Spleen (tissue), 11 donors: Measurements from ENCODE around the gene RRP1B. TPM values are rescaled to one million over a fixed set of nuclear protein-coding genes. Genes with fewer than 3 reads are reported as not detected.
"Not testable (repeated sequence)": the region's sequence is repeated elsewhere in the genome, so short reads cannot be mapped to it uniquely, and the experiment has no call there.

Experiments
- DNase-seq: peaks from one replicate; pipeline ENCODE4 v3.0.0-alpha.2; 2020
- H3K27ac ChIP-seq, 8 donors: fragments of 200-600 bp; sonication (generic) in 7 of 8; 1 replicate in 4 of 8; 2 replicates in 4 of 8; pipeline versions ENCODE4 v1.5.0 to v1.8.0; 2016 to 2021; ENCODE audit warnings: inconsistent platforms in 4 of 8, mild to moderate bottlenecking in 4 of 8, moderate library complexity in 1 of 8
- H3K27me3 ChIP-seq, 7 donors: fragments of 200-600 bp; sonication (generic) in 6 of 7; replicated peaks in 1 of 7; 1 replicate in 4 of 7; 2 replicates in 3 of 7; pipeline versions ENCODE4 v1.5.0 to v1.8.0; 2016 to 2021; ENCODE audit warnings: inconsistent platforms in 3 of 7, mild to moderate bottlenecking in 1 of 7
- H3K36me3 ChIP-seq, 6 donors: fragments of 200-600 bp; sonication (generic) in 5 of 6; 1 replicate in 4 of 6; 2 replicates in 2 of 6; pipeline versions ENCODE4 v1.5.0 to v1.8.0; 2016 to 2021; ENCODE audit warnings: inconsistent platforms in 2 of 6
- H3K4me1 ChIP-seq, 6 donors: fragments of 200-600 bp; sonication (generic) in 5 of 6; 1 replicate in 3 of 6; 2 replicates in 3 of 6; pipeline versions ENCODE4 v1.5.0 to v1.8.0; 2016 to 2021; ENCODE audit warnings: inconsistent platforms in 3 of 6
- H3K4me3 ChIP-seq, 8 donors: fragments of 200-600 bp; sonication (generic) in 7 of 8; 1 replicate in 4 of 8; 2 replicates in 4 of 8; pipeline versions ENCODE4 v1.5.0 to v1.8.0; 2016 to 2021; ENCODE audit warnings: inconsistent platforms in 4 of 8, mild to moderate bottlenecking in 4 of 8, moderate library complexity in 2 of 8
- H3K9me3 ChIP-seq, 8 donors: fragments of 200-600 bp; sonication (generic) in 7 of 8; 1 replicate in 4 of 8; 2 replicates in 4 of 8; pipeline versions ENCODE4 v1.5.0 to v1.8.0; 2016 to 2021; ENCODE audit warnings: inconsistent platforms in 4 of 8
- POLR2A ChIP-seq, 3 donors: fragments of 450-650 bp; IDR thresholded peaks; one replicate each; pipeline ENCODE4 v1.5.1; 2017; ENCODE audit warnings: antibody characterized with exemption in 3 of 3, mild to moderate bottlenecking in 1 of 3
- POLR2AphosphoS5 ChIP-seq, 3 donors: sonication (generic); formaldehyde crosslinking; IDR thresholded peaks; one replicate each; pipeline ENCODE4 v1.5.1; 2017; ENCODE audit warnings: antibody characterized with exemption in 3 of 3
- WGBS, 5 donors: extraction: QIAGEN DNeasy Blood & Tissue Kit in 3 of 5; methylation state at CpG; one replicate each; pipeline versions ENCODE4 v1.1.5 to v1.1.7; 2013 to 2018; 5-methylcytosine and 5-hydroxymethylcytosine counted together
- intact Hi-C: fragments of 100-400 bp; cut with DNase I; formaldehyde crosslinking; loops from one replicate; pipeline ENCODE4 v1.15.0; 2023; ENCODE audit warnings: low total_unique reads
- polyA plus RNA-seq, 3 donors: library from polyadenylated mRNA; stranded (reverse); fragments of 200-250 nt; gene quantifications; one replicate each; pipeline ENCODE4 v1.2.1, GENCODE V29; 2013
- total RNA-seq, 7 donors: library from RNA; depleted of rRNA in 3 of 7; stranded (reverse); fragments of >200 nt in 3 of 7; fragmentation: NEBNext Ultra II Directional in 4 of 7; extraction: Animal tissue kit (Norgen Biotek cat#: 25700) in 4 of 7; gene quantifications; one replicate each; pipeline versions ENCODE4 v1.1.0 to v1.2.1, GENCODE V29; 2016 to 2021
- TF ChIP-seq, protein P1 (sequence below), 11 experiments: fragments of 200-600 bp in 7 of 11; fragments of 450-650 bp in 4 of 11; sonication (generic) in 4 of 11; IDR thresholded peaks in 8 of 11; conservative IDR thresholded peaks in 3 of 11; 1 replicate in 7 of 11; 2 replicates in 4 of 11; pipeline versions ENCODE4 v1.4.0 to v1.8.0; 2016 to 2021; ENCODE audit warnings: antibody characterized with exemption in 11 of 11, inconsistent platforms in 4 of 11, mild to moderate bottlenecking in 1 of 11
- donor health status: healthy with polysubstance abuse.
- donor health status: DM: no; HTN: no; CAD: no; lungs with moderate emphysema.
- donor health status: DM: no; HTN: no; CAD: no.
- donor health status: Bipolar disorder and iron deficiency.
- donor health status: healthy.
- donor health status: DM: no; HTN: no; CAD: no.
- donor health status: DM: yes; HTN: yes; CAD: no.

The RRP1B gene
- total and polyA plus RNA-seq, 10 donors, result 7.9 to 28.9 (median 25.4) TPM

DNA sequence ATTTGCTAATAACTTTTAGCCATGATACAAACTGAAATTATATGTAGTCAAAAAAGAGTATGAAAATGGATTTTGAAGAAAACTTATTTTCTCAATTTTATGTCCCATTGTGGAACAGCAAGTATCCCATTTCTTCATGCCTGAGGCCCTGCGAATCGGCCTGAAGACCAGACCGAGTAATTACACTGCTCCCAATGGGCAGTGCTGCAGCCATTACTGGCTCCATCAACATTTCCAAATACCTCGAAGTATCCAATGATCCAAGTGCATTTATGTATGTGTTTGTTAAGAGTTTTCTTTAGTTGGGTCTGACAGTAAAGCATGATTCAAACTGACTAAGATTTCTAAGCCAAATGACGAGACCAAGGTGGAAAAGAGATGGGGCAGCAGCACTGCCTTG, 44.5 kb upstream of the RRP1B start:
- Histone ChIP-seq H3K36me3 (no peaks in the 10 kb centered on the region), H3K4me1 (peaks cover 0 to 6% (median 0%) of the 10 kb centered on the region in 6 donors), H3K27ac (no peak overlapping the region), H3K27me3 (no peaks in the 10 kb centered on the region), H3K4me3 (no peak overlapping the region), H3K9me3 (peaks cover 0 to 8% (median 4%) of the 10 kb centered on the region in 8 donors)
- no peak for DNase-seq
- intact Hi-C loops, result no loop called here
- 91 to 94% (median 93%) methylated on average over 5 of the region's 5 CpGs for WGBS, 5 donors
- TF ChIP-seq POLR2AphosphoS5 (IDR thresholded peaks at IDR 0.05), result no peak
- TF ChIP-seq, protein P1, sequence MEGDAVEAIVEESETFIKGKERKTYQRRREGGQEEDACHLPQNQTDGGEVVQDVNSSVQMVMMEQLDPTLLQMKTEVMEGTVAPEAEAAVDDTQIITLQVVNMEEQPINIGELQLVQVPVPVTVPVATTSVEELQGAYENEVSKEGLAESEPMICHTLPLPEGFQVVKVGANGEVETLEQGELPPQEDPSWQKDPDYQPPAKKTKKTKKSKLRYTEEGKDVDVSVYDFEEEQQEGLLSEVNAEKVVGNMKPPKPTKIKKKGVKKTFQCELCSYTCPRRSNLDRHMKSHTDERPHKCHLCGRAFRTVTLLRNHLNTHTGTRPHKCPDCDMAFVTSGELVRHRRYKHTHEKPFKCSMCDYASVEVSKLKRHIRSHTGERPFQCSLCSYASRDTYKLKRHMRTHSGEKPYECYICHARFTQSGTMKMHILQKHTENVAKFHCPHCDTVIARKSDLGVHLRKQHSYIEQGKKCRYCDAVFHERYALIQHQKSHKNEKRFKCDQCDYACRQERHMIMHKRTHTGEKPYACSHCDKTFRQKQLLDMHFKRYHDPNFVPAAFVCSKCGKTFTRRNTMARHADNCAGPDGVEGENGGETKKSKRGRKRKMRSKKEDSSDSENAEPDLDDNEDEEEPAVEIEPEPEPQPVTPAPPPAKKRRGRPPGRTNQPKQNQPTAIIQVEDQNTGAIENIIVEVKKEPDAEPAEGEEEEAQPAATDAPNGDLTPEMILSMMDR (IDR thresholded peaks at IDR 0.05 in 8 of 11, conservative IDR thresholded peaks at IDR 0.05 in 3 of 11), result no peak
- no peak for TF ChIP-seq POLR2A (IDR thresholded peaks at IDR 0.05)

DNA sequence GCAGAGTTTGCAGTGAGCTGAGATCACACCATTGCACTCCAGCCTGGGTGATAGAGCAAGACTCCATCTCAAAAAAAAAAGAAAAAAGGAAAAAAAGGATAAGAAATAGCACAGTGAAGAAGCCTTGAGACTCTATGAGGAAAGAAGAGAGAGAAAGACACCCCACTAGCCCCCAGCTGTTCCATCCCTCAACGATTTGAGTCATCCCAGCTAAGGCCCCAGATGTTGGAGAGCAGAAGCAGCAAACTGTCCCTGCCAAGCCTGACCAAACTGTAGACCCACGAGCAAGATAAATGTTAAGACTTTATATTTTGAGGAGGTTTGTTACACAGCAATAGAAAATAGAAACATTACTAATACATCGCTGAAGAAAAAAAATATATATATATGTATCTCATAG, 42.5 kb upstream of the RRP1B start:
- H3K4me3 ChIP-seq, H3K36me3 ChIP-seq, intact Hi-C loops, H3K4me1 ChIP-seq, DNase-seq, H3K27ac ChIP-seq, H3K27me3 ChIP-seq: not testable (repeated sequence)
- 77 to 92% (median 89%) methylated on average over 3 of the region's 3 CpGs for WGBS, 5 donors
- peaks cover 0 to 22% (median 19%) of the 10 kb centered on the region in 8 donors for H3K9me3 ChIP-seq

DNA sequence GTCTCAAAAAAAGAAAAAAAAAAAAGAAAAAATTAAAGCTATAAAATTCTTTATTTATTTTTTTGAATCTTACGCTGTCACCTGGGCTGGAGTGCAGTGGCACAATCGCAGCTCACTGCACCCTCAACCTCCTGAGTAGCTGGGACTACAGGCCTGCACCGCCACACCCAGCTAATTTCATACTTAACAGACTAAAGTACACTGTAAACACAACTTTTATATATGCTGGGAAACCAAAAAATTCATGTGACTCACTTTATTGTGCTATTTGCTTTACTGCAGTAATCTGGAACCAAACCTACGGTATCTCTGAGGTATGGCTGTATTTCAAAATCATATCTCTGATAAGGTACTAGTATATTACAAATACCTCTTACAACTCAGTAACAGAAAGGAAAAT, 40.4 kb upstream of the RRP1B start:
- Histone ChIP-seq H3K4me3 (no peak overlapping the region), H3K4me1 (peaks cover 0 to 3% (median 0%) of the 10 kb centered on the region in 6 donors), H3K9me3 (peaks cover 0 to 22% (median 19%) of the 10 kb centered on the region in 8 donors), H3K27ac (no peak overlapping the region), H3K27me3 (no peaks in the 10 kb centered on the region), H3K36me3 (no peaks in the 10 kb centered on the region)
- TF ChIP-seq POLR2A (IDR thresholded peaks at IDR 0.05), result no peak
- intact Hi-C loops, result no loop called here
- DNase-seq, result no peak
- 96 to 98% (median 96%) methylated on average over 4 of the region's 4 CpGs for WGBS, 5 donors

- Histone ChIP-seq H3K36me3 (no peaks in the 10 kb centered on the region), H3K4me3 (no peak overlapping the region), H3K27me3 (no peaks in the 10 kb centered on the region), H3K9me3 (peaks cover 0 to 22% (median 19%) of the 10 kb centered on the region in 8 donors), H3K27ac (no peak overlapping the region), H3K4me1 (peaks cover 0 to 3% (median 0%) of the 10 kb centered on the region in 6 donors)
- intact Hi-C loops, result no loop called here
- WGBS, 5 donors, result 90 to 95% (median 93%) methylated on average over 4 of the region's 4 CpGs
- TF ChIP-seq POLR2A (IDR thresholded peaks at IDR 0.05) (no peak), POLR2AphosphoS5 (IDR thresholded peaks at IDR 0.05) (no peak)
- TF ChIP-seq, protein P1 (IDR thresholded peaks at IDR 0.05 in 8 of 11, conservative IDR thresholded peaks at IDR 0.05 in 3 of 11), result no peak
- no peak for DNase-seq
Measured at GRCh38 chr21:43619344-43619743, 40.0 kb upstream of the RRP1B start.

GRCh38 chr21:43619856-43620255, 39.5 kb upstream of the RRP1B start:
- 88 to 94% (median 93%) methylated on average over 4 of the region's 4 CpGs for WGBS, 5 donors
- no peaks in the 10 kb centered on the region for H3K36me3 ChIP-seq
- no peak overlapping the region for H3K27ac ChIP-seq
- peaks cover 0 to 3% (median 0%) of the 10 kb centered on the region in 6 donors for H3K4me1 ChIP-seq
- no peaks in the 10 kb centered on the region for H3K27me3 ChIP-seq
- intact Hi-C loops, result no loop called here
- H3K4me3 ChIP-seq, result no peak overlapping the region
- TF ChIP-seq POLR2A (IDR thresholded peaks at IDR 0.05) (no peak), POLR2AphosphoS5 (IDR thresholded peaks at IDR 0.05) (no peak)
- TF ChIP-seq, protein P1 (IDR thresholded peaks at IDR 0.05 in 8 of 11, conservative IDR thresholded peaks at IDR 0.05 in 3 of 11), result no peak
- DNase-seq, result no peak
- peaks cover 0 to 22% (median 19%) of the 10 kb centered on the region in 8 donors for H3K9me3 ChIP-seq
